SH-SY5Y (cell line): ENCODE measurements around the gene SMIM36.

ENCODE experiments used
- GATA2 ChIP-seq: IDR thresholded peaks from 2 replicates; pipeline ENCODE4 v1.6.1; 2011; ENCODE audit warnings: mild to moderate bottlenecking, low read depth, low read length
- GATA3 ChIP-seq: IDR thresholded peaks from 2 replicates; pipeline ENCODE4 v1.6.1; 2011; ENCODE audit warnings: low read depth, mild to moderate bottlenecking, low read length, moderate library complexity

Gene SMIM36

GRCh38 chr17:55402374-55402773 lies 108.9 kb downstream of the SMIM36 start:
- TF ChIP-seq GATA2 (no peak), GATA3 (no peak)
